HG02759 (cell line): ENCODE results near the gene KRT33B.
"Not testable (repeated sequence)": the region's sequence is repeated elsewhere in the genome, so short reads cannot be mapped to it uniquely, and the experiment has no call there.

ENCODE experiments used
- ATAC-seq: cut with Tn5 transposase; IDR thresholded peaks from one replicate; pipeline ENCODE4 v1.9.1; 2021; ENCODE audit warnings: mild to moderate bottlenecking, moderate library complexity; ENCODE audit not compliant: unreplicated experiment

The KRT33B gene

DNA sequence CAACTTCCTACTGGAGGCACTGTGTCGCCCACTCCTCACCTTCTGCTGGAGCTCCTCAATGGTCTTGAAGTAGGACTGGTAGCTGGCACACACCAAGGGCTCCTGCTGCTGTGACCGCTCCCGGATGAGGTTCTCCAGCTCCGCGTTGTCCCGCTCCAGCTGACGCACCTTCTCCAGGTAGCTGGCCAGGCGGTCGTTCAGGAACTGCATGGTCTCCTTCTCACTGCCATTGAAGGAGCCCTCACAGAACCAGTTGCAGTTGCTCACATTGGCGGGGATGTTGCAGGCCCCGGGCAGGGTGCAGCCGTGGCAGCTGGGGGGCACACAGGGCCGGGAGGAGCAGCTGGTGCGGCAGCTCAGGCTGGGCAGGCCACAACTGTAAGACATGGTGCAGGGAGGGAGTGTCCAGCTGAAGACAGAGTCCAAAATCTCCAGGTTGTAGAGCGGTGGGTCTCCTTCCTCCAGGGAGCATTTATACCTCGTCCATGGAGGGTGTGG, 19.2 kb downstream of the KRT33B start, which contains the start of gene KRT33A:
Gene KRT33A (minus strand): TSS at position 448 of the 498 bp plus-strand sequence. CDS start 61 bp downstream, at position 387.
- ATAC-seq, result not testable (repeated sequence)

- no peak for ATAC-seq
These were observed 21.5 kb downstream of the KRT33B start for GRCh38 chr17:41347869-41348760.

GRCh38 chr17:41346421-41346820, 23.2 kb downstream of the KRT33B start:
- not testable (repeated sequence) for ATAC-seq

DNA sequence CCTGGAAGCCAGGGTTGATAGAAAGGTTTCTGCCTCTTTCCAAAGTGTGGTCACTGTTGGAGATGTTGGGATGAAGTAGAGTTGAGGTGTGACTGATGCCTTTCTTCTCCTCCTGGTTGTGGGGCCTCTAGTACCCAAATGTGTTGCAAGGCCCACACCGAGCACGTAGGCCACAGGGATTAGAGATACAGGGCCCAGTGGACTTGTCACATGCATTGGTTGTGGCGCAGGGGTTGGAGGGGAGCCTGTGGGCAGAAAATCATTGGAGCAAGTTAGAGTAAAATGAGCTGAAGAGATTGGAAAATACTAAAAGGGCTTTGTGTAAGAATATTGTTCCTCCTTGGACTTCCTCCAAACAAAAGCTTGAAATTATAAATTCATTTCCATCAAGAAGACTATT, 23.6 kb downstream of the KRT33B start:
- no peak for ATAC-seq

- ATAC-seq, result no peak
These were observed 26.6 kb downstream of the KRT33B start for GRCh38 chr17:41343029-41343428.

DNA sequence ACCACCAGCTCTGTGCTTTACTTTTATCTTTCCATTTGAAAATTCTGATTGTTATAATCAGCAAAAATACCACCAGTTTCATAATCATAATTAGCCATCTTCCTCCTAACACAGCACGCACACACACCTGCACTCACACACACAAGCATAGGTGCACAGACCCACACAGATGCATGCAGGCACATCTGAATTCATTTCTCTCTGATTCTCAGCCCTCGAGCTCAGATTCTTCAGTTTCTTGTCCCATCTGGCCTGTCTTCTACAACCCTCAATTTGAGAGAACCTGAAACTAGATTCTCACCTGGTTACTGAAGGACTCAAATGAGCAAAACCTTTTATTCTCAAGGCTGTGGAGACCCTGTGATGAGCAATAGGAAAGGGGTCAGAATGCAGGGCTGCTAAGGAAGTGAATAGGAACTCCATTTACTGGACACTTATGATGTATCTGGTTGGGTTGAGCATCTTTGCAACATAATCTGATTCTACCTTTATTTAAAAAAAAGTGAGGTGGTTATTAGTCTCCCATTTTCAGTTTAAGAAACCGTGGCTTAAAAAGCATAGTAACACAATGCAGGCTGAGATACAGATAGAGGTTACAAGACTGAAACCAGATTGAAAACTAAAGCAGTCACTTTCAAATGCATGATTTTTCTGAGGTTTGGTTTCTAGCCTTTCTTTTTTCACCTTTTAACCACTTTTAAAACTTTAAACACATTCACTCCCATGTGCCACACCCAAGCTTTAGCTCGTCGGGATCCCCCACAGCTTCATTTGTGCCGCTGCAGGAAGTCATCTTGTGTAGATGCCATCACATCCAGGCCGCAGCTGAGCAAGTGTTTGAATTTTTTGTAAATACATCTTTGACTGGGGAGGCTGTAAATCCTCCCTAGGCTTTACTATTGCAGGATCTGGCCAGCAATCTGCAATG, 28.4 kb downstream of the KRT33B start:
- ATAC-seq, result no peak

DNA sequence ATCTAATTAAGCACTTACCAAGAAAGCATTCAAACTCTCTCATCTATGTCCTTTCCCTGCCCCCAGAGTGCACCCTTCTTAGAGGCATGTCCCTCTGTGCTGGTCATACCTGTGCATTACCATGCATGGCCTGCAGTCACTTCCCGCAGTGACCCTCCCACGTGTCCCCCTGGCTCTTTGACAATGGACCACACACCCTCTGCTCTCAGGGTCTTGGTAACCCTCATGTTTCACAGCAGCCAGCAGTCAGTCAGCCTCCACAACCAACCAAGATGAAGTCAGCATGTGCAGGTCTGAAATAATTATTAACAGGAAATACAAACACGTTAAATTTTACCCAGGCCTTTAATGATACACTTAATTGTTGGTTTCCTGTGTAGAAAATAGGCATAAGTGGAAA, 29.1 kb downstream of the KRT33B start:
- no peak for ATAC-seq

GRCh38 chr17:41339571-41340172, 29.9 kb downstream of the KRT33B start:
- ATAC-seq, result no peak

GRCh38 chr17:41338961-41339485, 30.6 kb downstream of the KRT33B start:
- ATAC-seq, result peak; percentile 51

- no peak for ATAC-seq
These were observed 33.9 kb downstream of the KRT33B start for GRCh38 chr17:41335747-41336146.

DNA sequence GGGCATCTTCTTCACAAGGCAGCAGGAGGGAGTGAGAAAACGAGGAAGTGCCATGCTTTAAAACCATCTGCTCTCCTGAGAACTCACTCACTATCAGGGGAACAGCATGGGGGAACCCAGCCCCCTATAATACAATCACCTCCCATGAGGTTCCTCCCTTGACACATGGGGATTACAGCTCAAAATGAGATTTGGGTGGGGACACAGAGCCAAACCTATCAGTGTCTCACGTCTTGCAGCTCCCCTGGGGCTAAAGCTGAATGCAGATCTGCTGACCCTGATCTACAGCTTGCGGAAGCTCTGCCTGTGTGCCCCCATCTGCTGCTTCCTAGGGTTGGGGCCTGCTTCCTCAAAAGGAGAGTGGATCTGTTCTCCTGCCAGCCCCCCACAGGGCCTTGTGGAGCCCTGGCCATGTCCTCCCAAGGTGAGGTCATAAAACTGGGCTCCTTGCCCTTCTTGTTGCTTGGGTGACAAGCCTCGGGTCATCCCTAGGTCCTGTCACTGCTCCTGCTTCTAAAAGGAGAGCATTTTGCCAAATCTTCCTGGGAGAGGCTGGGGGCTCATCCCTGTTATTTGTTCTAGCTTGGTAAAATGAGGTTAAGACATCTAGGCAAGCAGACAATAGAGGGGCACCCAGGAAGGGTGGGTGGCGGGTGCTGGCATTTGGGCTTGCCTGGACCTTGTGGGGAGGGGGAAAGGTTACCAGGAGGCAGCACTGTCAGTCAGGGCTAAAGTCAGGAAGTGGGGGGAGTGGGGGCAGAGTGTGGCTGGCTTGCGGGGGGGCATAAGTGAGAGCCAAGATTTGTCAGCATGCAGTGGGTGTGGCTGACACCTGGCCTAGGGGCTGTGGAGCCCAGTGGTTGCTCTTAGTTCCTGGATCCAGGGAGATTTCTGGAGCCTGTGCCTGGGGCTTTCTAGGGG, 35.0 kb downstream of the KRT33B start:
- ATAC-seq, result no peak

- ATAC-seq, result no peak
These were observed 35.8 kb downstream of the KRT33B start for GRCh38 chr17:41333836-41334235.

DNA sequence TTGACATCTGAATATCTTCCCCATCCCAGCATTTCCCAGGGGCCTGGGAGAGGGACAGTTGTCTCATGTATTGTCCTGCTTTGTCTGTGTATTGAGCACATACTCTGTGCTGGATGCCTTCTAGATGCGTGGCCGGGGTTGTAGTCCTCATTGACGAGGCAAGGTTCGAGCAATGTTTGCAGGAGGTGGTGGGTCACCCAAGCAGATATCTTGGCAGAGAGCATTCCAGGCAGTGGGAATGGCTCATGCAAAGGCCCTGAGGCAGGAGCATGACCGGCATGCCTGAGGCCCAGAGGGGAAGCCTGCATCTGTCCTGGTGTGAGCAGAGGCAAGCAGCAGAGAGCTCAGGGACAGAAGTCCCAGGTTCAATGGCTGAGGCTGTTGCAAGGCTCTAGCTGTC, 36.5 kb downstream of the KRT33B start:
- no peak for ATAC-seq

DNA sequence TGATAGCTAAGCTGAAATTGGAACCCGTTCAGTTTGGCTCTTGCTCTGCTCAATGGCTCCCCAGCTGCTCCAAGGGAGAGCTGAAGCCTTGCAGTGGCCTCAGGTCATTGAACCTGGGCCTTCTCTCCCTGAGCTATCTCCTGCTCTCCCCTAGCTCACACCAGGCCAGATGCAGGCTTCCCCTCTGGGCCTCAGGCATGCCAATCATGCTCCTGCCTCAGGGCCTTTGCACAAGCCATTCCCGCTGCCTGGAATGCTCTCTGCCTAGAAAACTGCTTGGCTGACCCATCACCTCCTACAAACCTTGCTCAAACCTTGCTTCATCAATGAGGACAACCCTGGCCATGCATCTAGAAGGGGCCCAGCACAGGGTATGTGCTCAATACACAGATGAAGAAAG, 37.4 kb downstream of the KRT33B start:
- no peak for ATAC-seq

- ATAC-seq, result no peak
These were observed 38.0 kb downstream of the KRT33B start for GRCh38 chr17:41331606-41332005.

DNA sequence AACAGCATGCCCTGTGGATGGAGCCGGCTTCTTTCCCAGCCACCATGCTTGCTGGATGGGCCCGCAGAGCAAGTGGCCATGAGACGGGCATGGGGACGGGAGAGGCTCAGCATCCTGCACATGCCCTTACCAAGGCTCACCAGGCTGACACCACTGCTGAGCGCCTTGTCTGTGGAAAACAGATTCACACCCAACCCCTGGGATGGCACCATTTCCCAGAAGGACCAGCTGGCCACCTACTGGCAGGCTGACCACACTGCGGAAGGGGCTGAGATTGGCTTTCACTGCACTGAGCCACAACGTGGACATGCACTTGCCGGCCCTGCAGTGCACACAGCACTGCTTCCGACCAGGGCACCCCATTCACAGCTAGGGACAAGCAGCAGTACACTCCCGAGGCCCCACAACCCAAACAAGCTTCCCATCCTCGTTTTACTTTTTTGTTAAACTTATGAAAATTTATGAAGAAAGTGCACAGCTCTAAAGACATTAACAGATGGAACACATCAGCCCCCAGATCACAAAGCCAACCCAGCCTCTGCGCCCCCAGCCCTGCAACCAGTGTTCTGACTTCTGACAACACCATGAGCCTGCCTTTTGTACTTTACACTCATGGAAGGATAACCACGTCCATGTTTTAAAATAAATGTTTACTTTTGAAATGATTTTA, 40.2 kb downstream of the KRT33B start:
- no peak for ATAC-seq

DNA sequence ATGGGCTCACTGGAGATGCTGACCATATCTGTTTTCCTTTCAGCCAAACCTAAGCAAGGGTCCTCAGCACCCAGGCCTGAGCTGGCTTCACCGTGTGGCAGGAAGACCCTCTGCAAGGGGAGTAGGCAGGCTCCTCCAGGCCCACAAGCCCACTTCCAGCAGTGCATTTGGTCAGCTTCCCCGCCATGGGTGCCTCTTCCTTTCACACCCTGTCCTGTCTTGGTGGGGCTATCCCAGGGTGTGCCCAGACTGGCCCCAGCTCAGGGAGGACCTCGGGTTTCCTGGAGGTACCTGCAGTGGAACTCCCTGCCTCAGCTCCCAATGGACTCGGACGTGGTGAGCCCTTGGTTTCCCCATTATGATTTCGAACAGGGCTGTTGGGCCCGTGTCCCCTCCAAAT, 41.4 kb downstream of the KRT33B start:
- ATAC-seq, result no peak

- ATAC-seq, result no peak
These were observed 42.0 kb downstream of the KRT33B start for GRCh38 chr17:41327411-41328120.
